GM12892 (cell line): Measurements from ENCODE around the gene CEP104.

Source experiments
- POLR2A ChIP-seq: IDR thresholded peaks from 2 replicates; pipeline ENCODE4 v1.6.1; 2011; ENCODE audit warnings: low read depth, low read length, control low read depth
- POLR2AphosphoS5 ChIP-seq: IDR thresholded peaks from 2 replicates; pipeline ENCODE4 v1.6.1; 2011; ENCODE audit warnings: low read depth, low read length, control low read depth
- TAF1 ChIP-seq: IDR thresholded peaks from 2 replicates; pipeline ENCODE4 v1.6.1; 2011; ENCODE audit warnings: low read depth, mild to moderate bottlenecking, control low read depth, low read length, borderline replicate concordance

GRCh38 chr1:3790500-3790923, 66.5 kb downstream of the CEP104 start:
- TF ChIP-seq POLR2A = no peak
- TF ChIP-seq POLR2AphosphoS5 = no peak
- no peak for TF ChIP-seq TAF1
